OCI-LY3 (cell line): ENCODE measurements around the gene UST.

ENCODE experiments used
- CTCF ChIP-seq: fragments of 200-600, 300-600 bp; sonication (generic); IDR thresholded peaks from 2 replicates; pipeline ENCODE4 v1.5.1; 2014; ENCODE audit warnings: antibody characterized with exemption, low read length, low read depth
- EZH2phosphoT487 ChIP-seq: fragments of 200-600 bp; shearing (Covaris generic); IDR thresholded peaks from 2 replicates; pipeline ENCODE4 v1.6.1; 2018; ENCODE audit warnings: antibody characterized with exemption, mixed run types, low read depth

- TF ChIP-seq CTCF (no peak), EZH2phosphoT487 (no peak)
These were observed 121.0 kb downstream of the UST start for GRCh38 chr6:148867862-148868261.
